ENCODE results near the gene PNPLA7.

DNA sequence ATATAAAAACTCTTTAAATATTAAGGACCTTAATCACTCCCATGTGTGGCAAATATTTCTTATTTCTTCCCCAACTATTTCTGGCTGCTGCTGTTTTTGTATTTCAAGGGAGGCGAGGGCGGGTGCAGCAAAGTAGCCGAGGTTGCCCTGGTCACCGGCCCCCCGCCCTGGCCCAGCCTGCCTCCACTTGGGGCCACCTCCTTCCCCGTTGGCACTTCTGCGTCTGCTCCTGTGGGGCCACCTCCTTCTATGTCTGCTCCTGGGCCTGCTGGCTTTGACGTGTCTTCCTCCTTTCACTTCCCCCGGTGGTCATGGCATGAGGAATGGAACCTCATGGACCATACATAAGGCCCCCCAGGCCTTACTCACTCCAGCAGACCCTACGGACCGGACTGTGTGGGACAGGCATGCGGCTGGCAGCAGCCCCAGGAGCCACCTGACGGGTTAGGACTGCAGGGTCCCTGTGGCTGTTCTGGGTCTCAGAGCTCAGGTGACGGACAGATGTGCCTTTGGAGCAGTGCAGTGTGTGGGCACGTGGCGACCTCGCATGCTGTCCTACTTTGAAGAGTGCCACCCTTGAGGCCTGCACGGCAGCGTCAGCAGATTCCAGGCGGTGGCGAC lies 103.2 kb downstream of the PNPLA7 start:
- TF ChIP-seq CTCF (IDR thresholded peaks at IDR 0.05) (no peak), POLR2A (IDR thresholded peaks at IDR 0.05) (no peak)
